OCI-LY1 (cell line): ENCODE results near the gene ABO.

Experiments used
- H2AFZ ChIP-seq: fragments of 200-600 bp; sonication (generic), shearing (Covaris generic); 2 replicates; pipeline ENCODE4 v1.6.0; 2014; ENCODE audit warnings: antibody characterized with exemption, mild to moderate bottlenecking, low read length
- H3F3A ChIP-seq: fragments of 200-600 bp; sonication (generic), shearing (Covaris generic); 2 replicates; pipeline ENCODE4 v1.6.0; 2014; ENCODE audit warnings: mild to moderate bottlenecking, antibody characterized with exemption, low read length, moderate library complexity; ENCODE audit not compliant: insufficient read depth
- H3K27ac ChIP-seq: fragments of 200-600 bp; sonication (generic); 2 replicates; pipeline ENCODE4 v1.5.1; 2014; ENCODE audit warnings: low read length, mixed run types, mild to moderate bottlenecking, low read depth; ENCODE audit not compliant: poor library complexity, severe bottlenecking
- H3K27me3 ChIP-seq: fragments of 200-600 bp; sonication (generic); 2 replicates; pipeline ENCODE4 v1.6.0; 2014; ENCODE audit warnings: antibody characterized with exemption, mild to moderate bottlenecking, low read length, moderate library complexity; ENCODE audit not compliant: insufficient read depth
- H3K36me3 ChIP-seq: fragments of 200-600 bp; sonication (generic); 2 replicates; pipeline ENCODE4 v1.6.1; 2014; ENCODE audit warnings: mild to moderate bottlenecking, antibody characterized with exemption, low read length, moderate library complexity, mixed read lengths; ENCODE audit not compliant: insufficient read depth
- H3K4me1 ChIP-seq: fragments of 200-600 bp; sonication (generic); 2 replicates; pipeline ENCODE4 v1.5.1; 2014; ENCODE audit warnings: mild to moderate bottlenecking, low read length, moderate library complexity; ENCODE audit not compliant: insufficient read depth, severe bottlenecking
- H3K4me2 ChIP-seq: fragments of 200-600 bp; sonication (generic), shearing (Covaris generic); 2 replicates; pipeline ENCODE4 v1.6.1; 2014; ENCODE audit warnings: low read length
- H3K4me3 ChIP-seq: fragments of 200-600 bp; sonication (generic); 2 replicates; pipeline ENCODE4 v1.5.1; 2014; ENCODE audit warnings: low read length, low read depth, mild to moderate bottlenecking, mixed read lengths; ENCODE audit not compliant: poor library complexity, severe bottlenecking
- H3K79me2 ChIP-seq: fragments of 200-600 bp; shearing (Covaris generic); 2 replicates; pipeline ENCODE4 v1.6.1; 2016; ENCODE audit warnings: mixed run types, low read length, mixed read lengths; ENCODE audit not compliant: insufficient read depth
- H3K9ac ChIP-seq: fragments of 200-600 bp; sonication (generic), shearing (Covaris generic); 2 replicates; pipeline ENCODE4 v1.6.1; 2014; ENCODE audit warnings: mild to moderate bottlenecking, low read length, mixed read lengths
- H3K9me2 ChIP-seq: fragments of 200-600 bp; sonication (generic), shearing (Covaris generic); 2 replicates; pipeline ENCODE4 v1.6.1; 2014; ENCODE audit warnings: low read depth, mild to moderate bottlenecking, low read length, mixed read lengths
- H3K9me3 ChIP-seq: fragments of 200-600 bp; shearing (Covaris generic); 2 replicates; pipeline ENCODE4 v1.6.1; 2014; ENCODE audit warnings: low read length, mixed read lengths
- H4K20me1 ChIP-seq: fragments of 200-600 bp; sonication (generic), shearing (Covaris generic); 2 replicates; pipeline ENCODE4 v1.6.0; 2016; ENCODE audit warnings: mild to moderate bottlenecking, low read length; ENCODE audit not compliant: insufficient read depth
- CTCF ChIP-seq: fragments of 200-600 bp; sonication (generic), shearing (Covaris generic); IDR thresholded peaks from 2 replicates; pipeline ENCODE4 v1.5.1; 2017; ENCODE audit warnings: mild to moderate bottlenecking, antibody characterized with exemption, low read length, moderate library complexity, mixed read lengths
- EZH2 ChIP-seq: fragments of 200-600 bp; sonication (generic), shearing (Covaris generic); IDR thresholded peaks from 2 replicates; pipeline ENCODE4 v1.8.0; 2017; ENCODE audit warnings: borderline replicate concordance, mixed run types, mild to moderate bottlenecking, antibody characterized with exemption, low read length, moderate library complexity, mixed read lengths

ABO gene

GRCh38 chr9:133275105-133276000, at the start of gene ABO:
Gene ABO, minus strand, starts transcription at chr9:133275201.
- no peaks in the 10 kb centered on the region for H3K9me2 ChIP-seq
- H3K4me2 ChIP-seq = no peak within 1 kb of the TSS
- TF ChIP-seq CTCF (no peak), EZH2 (no peak)
- no peaks in the 10 kb centered on the region for H3K9me3 ChIP-seq
- no peaks in the 10 kb centered on the region for H3K36me3 ChIP-seq
- no peaks in the 10 kb centered on the region for H4K20me1 ChIP-seq
- no peak within 1 kb of the TSS for H3K27ac ChIP-seq
- no peak within 1 kb of the TSS for H3K4me3 ChIP-seq
- no peak within 1 kb of the TSS for H2AFZ ChIP-seq
- H3K4me1 ChIP-seq = no peaks in the 10 kb centered on the region
- no peaks in the 10 kb centered on the region for H3K79me2 ChIP-seq
- no peak within 1 kb of the TSS for H3K9ac ChIP-seq
- no peaks in the 10 kb centered on the region for H3F3A ChIP-seq
- H3K27me3 ChIP-seq = no peaks in the 10 kb centered on the region

GRCh38 chr9:133323991-133324703, 49.1 kb upstream of the ABO start:
- Histone ChIP-seq H3K4me2 (no peak overlapping the region), H3K79me2 (no peaks in the 10 kb centered on the region), H3K27me3 (peaks cover 11% of the 10 kb centered on the region; the same call in 1 of the 2 replicates), H3K9ac (no peak overlapping the region), H3K4me1 (no peaks in the 10 kb centered on the region), H3K27ac (no peak overlapping the region), H3K9me3 (no peaks in the 10 kb centered on the region), H3K36me3 (no peaks in the 10 kb centered on the region), H2AFZ (no peak overlapping the region), H3K4me3 (no peak overlapping the region), H4K20me1 (no peaks in the 10 kb centered on the region), H3F3A (no peaks in the 10 kb centered on the region), H3K9me2 (no peaks in the 10 kb centered on the region)
- no peak for TF ChIP-seq CTCF
- no peak for TF ChIP-seq EZH2

- Histone ChIP-seq H3K36me3 (no peaks in the 10 kb centered on the region), H3K4me3 (no peak overlapping the region), H3K9ac (no peak overlapping the region), H3K27ac (no peak overlapping the region), H3K27me3 (peaks cover 11% of the 10 kb centered on the region; the same call in 1 of the 2 replicates), H3K9me2 (no peaks in the 10 kb centered on the region), H3K4me2 (no peak overlapping the region), H4K20me1 (no peaks in the 10 kb centered on the region), H2AFZ (no peak overlapping the region), H3K79me2 (no peaks in the 10 kb centered on the region), H3F3A (no peaks in the 10 kb centered on the region), H3K9me3 (no peaks in the 10 kb centered on the region), H3K4me1 (no peaks in the 10 kb centered on the region)
- TF ChIP-seq EZH2 (no peak), CTCF (no peak)
Observed at GRCh38 chr9:133323211-133323610, 48.2 kb upstream of the ABO start.
